ENCODE data around the gene OSMR.

The OSMR gene

GRCh38 chr5:38871790-38872551 is 26.2 kb downstream of the OSMR start:
- peak; percentile 79 for DNase-seq (ENCODE audit: low spot score)

GRCh38 chr5:38872826-38873225 is 27.0 kb downstream of the OSMR start:
- no peak for DNase-seq (ENCODE audit: low spot score)

GRCh38 chr5:38874948-38875456 is 29.2 kb downstream of the OSMR start:
- DNase-seq (ENCODE audit: low spot score) = no peak

- DNase-seq (ENCODE audit: low spot score) = no peak
Observed at GRCh38 chr5:38878391-38879077, 32.7 kb downstream of the OSMR start.

GRCh38 chr5:38879078-38879460 is 33.3 kb downstream of the OSMR start:
- no peak for DNase-seq (ENCODE audit: low spot score)

GRCh38 chr5:38883842-38884241 is 38.0 kb downstream of the OSMR start:
- DNase-seq (ENCODE audit: low spot score) = no peak

- no peak for DNase-seq (ENCODE audit: low spot score)
Observed at GRCh38 chr5:38885208-38885607, 39.4 kb downstream of the OSMR start.

GRCh38 chr5:38888041-38888440 is 42.2 kb downstream of the OSMR start:
- DNase-seq (ENCODE audit: low spot score) = no peak

- DNase-seq (ENCODE audit: low spot score) = no peak
Observed at GRCh38 chr5:38889424-38889823, 43.6 kb downstream of the OSMR start.

- no peak for DNase-seq (ENCODE audit: low spot score)
Observed at GRCh38 chr5:38891563-38891962, 45.8 kb downstream of the OSMR start.

- no peak for DNase-seq (ENCODE audit: low spot score)
Observed at GRCh38 chr5:38892363-38892762, 46.6 kb downstream of the OSMR start.

- no peak for DNase-seq (ENCODE audit: low spot score)
Observed at GRCh38 chr5:38896760-38897159, 50.9 kb downstream of the OSMR start.

GRCh38 chr5:38899936-38900335 is 54.1 kb downstream of the OSMR start:
- DNase-seq (ENCODE audit: low spot score) = no peak

GRCh38 chr5:38905516-38905915 is 59.7 kb downstream of the OSMR start:
- peak; percentile 18 for DNase-seq (ENCODE audit: low spot score)

GRCh38 chr5:38906503-38906902 is 60.7 kb downstream of the OSMR start:
- DNase-seq (ENCODE audit: low spot score) = no peak

GRCh38 chr5:38911933-38912332 is 66.1 kb downstream of the OSMR start:
- DNase-seq (ENCODE audit: low spot score) = no peak

- DNase-seq (ENCODE audit: low spot score) = no peak
Observed at GRCh38 chr5:38913714-38914113, 67.9 kb downstream of the OSMR start.

GRCh38 chr5:38916802-38917201 is 71.0 kb downstream of the OSMR start:
- DNase-seq (ENCODE audit: low spot score) = no peak

GRCh38 chr5:38921174-38921573 is 75.4 kb downstream of the OSMR start:
- DNase-seq (ENCODE audit: low spot score) = no peak

GRCh38 chr5:38922199-38922598 is 76.4 kb downstream of the OSMR start:
- peak; percentile 65 for DNase-seq (ENCODE audit: low spot score)

- no peak for DNase-seq (ENCODE audit: low spot score)
Observed at GRCh38 chr5:38923661-38924451, 78.0 kb downstream of the OSMR start.

GRCh38 chr5:38925154-38925925 is 79.5 kb downstream of the OSMR start:
- DNase-seq (ENCODE audit: low spot score) = peak; percentile 71

Data from hepatic stellate cell (primary cell).